Spleen (tissue), 7 donors: Measurements from ENCODE around the gene RHOC.
"Not testable (repeated sequence)": the region's sequence is repeated elsewhere in the genome, so short reads cannot be mapped to it uniquely, and the experiment has no call there.

Experiments used
- CTCF ChIP-seq, 11 experiments: fragments of 200-600 bp in 7 of 11; fragments of 450-650 bp in 4 of 11; sonication (generic) in 4 of 11; IDR thresholded peaks in 8 of 11; conservative IDR thresholded peaks in 3 of 11; 1 replicate in 7 of 11; 2 replicates in 4 of 11; pipeline versions ENCODE4 v1.4.0 to v1.8.0; 2016 to 2021; ENCODE audit warnings: antibody characterized with exemption in 11 of 11, inconsistent platforms in 4 of 11, mild to moderate bottlenecking in 1 of 11
- POLR2A ChIP-seq, 3 donors: fragments of 450-650 bp; IDR thresholded peaks; one replicate each; pipeline ENCODE4 v1.5.1; 2017; ENCODE audit warnings: antibody characterized with exemption in 3 of 3, mild to moderate bottlenecking in 1 of 3
- donor health status: DM: no; HTN: no; CAD: no; lungs with moderate emphysema.
- donor health status: DM: no; HTN: no; CAD: no.
- donor health status: DM: no; HTN: no; CAD: no.

GRCh38 chr1:112728306-112728971 lies 21.5 kb upstream of the RHOC start:
- not testable (repeated sequence) for TF ChIP-seq CTCF (IDR thresholded peaks at IDR 0.05 in 8 of 11, conservative IDR thresholded peaks at IDR 0.05 in 3 of 11); POLR2A (IDR thresholded peaks at IDR 0.05)
